HuH-7 (cell line): Measurements from ENCODE around the gene PPIF.

ENCODE experiments used
- DNase-seq: peaks from one replicate; pipeline ENCODE4 v3.0.0; 2011; ENCODE audit warnings: low spot score

Gene PPIF

GRCh38 chr10:79349072-79349491 is 1.8 kb downstream of the PPIF start:
- no peak for DNase-seq

GRCh38 chr10:79349766-79350406 is 2.6 kb downstream of the PPIF start:
- DNase-seq, result no peak

GRCh38 chr10:79350407-79351154 is 3.3 kb downstream of the PPIF start:
- no peak for DNase-seq

GRCh38 chr10:79351332-79351731 is 4.1 kb downstream of the PPIF start:
- no peak for DNase-seq

- DNase-seq, result no peak
Measured at GRCh38 chr10:79352035-79352877, 5.0 kb downstream of the PPIF start.

GRCh38 chr10:79353000-79353406 is 5.7 kb downstream of the PPIF start:
- DNase-seq, result no peak

GRCh38 chr10:79353726-79354125 is 6.5 kb downstream of the PPIF start:
- no peak for DNase-seq

- DNase-seq, result no peak
Measured at GRCh38 chr10:79354141-79354540, 6.9 kb downstream of the PPIF start.

- DNase-seq, result no peak
Measured at GRCh38 chr10:79354615-79355014, 7.3 kb downstream of the PPIF start.

- DNase-seq, result no peak
Measured at GRCh38 chr10:79355420-79356017, 8.2 kb downstream of the PPIF start.

GRCh38 chr10:79356104-79356503 is 8.8 kb downstream of the PPIF start:
- no peak for DNase-seq

GRCh38 chr10:79357180-79357579 is 9.9 kb downstream of the PPIF start:
- DNase-seq, result no peak

GRCh38 chr10:79358811-79359210 is 11.5 kb downstream of the PPIF start:
- no peak for DNase-seq

- no peak for DNase-seq
Measured at GRCh38 chr10:79359816-79360498, 12.7 kb downstream of the PPIF start.

- DNase-seq, result no peak
Measured at GRCh38 chr10:79360499-79361342, 13.5 kb downstream of the PPIF start.

GRCh38 chr10:79361726-79362397 is 14.6 kb downstream of the PPIF start:
- DNase-seq, result no peak

GRCh38 chr10:79367426-79368189 is 20.3 kb downstream of the PPIF start:
- no peak for DNase-seq

- no peak for DNase-seq
Measured at GRCh38 chr10:79372871-79373270, 25.6 kb downstream of the PPIF start.
